ENCODE results near the gene CYB561.

DNA sequence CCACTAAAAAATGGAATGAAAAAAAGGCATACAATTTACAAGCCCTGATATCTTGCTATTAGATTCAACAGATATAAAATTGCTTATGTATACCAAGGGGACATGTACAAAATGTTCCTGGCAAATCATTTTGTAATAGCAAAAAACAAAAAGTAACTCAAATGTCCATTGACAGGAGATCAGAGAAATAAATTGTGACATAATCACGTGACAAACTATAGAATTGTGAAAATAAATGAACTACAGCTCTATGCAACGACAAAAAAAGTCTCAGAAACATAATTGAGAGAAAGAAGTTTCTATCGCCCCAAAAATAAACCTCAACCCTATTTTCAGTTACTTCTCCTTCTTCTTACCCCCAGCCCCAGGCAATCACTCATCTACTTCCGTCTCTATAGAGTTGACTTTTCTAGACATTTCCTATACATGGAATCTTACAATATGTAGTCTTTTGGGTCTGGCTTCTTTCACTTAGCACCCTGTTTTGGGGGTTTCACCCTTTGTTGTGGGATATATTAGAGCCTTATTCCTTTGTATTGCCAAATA is 18.7 kb upstream of the CYB561 start:
- TF ChIP-seq, protein P1, sequence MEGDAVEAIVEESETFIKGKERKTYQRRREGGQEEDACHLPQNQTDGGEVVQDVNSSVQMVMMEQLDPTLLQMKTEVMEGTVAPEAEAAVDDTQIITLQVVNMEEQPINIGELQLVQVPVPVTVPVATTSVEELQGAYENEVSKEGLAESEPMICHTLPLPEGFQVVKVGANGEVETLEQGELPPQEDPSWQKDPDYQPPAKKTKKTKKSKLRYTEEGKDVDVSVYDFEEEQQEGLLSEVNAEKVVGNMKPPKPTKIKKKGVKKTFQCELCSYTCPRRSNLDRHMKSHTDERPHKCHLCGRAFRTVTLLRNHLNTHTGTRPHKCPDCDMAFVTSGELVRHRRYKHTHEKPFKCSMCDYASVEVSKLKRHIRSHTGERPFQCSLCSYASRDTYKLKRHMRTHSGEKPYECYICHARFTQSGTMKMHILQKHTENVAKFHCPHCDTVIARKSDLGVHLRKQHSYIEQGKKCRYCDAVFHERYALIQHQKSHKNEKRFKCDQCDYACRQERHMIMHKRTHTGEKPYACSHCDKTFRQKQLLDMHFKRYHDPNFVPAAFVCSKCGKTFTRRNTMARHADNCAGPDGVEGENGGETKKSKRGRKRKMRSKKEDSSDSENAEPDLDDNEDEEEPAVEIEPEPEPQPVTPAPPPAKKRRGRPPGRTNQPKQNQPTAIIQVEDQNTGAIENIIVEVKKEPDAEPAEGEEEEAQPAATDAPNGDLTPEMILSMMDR (conservative IDR thresholded peaks at IDR 0.05; ENCODE audit: low read length) = no peak
- TF ChIP-seq EZH2phosphoT487 (IDR thresholded peaks at IDR 0.05; ENCODE audit: borderline replicate concordance) = no peak

Measured in Loucy (cell line).